ENCODE data around the gene GAK. TPM values are rescaled to one million over a fixed set of nuclear protein-coding genes. Genes with fewer than 3 reads are reported as not detected.

The GAK gene
- total and polyA plus RNA-seq, 2 of the 4 experiments (the other 2 are of a cell fraction) = 45.1 to 133 TPM

GRCh38 chr4:948101-948935 lies 16.2 kb upstream of the GAK start:
- Histone ChIP-seq H2BK20ac (ENCODE audit: low read depth, low read length) (no peak overlapping the region), H3K27me3 (ENCODE audit: control insufficient read depth, insufficient read depth, low read length) (no peaks in the 10 kb centered on the region), H3K9me1 (ENCODE audit: insufficient read depth, low read length) (0 out of 2 replicates have a peak, but pooled peaks cover 3% of the 10 kb centered on the region), H3K14ac (replicated peaks; ENCODE audit: low read depth, low read length) (no peak overlapping the region), H2AK5ac (ENCODE audit: low read depth, low read length) (no peak overlapping the region), H3K18ac (ENCODE audit: low read depth, low read length) (no peak overlapping the region), H3K23ac (ENCODE audit: low read depth, low read length) (no peak overlapping the region), H2AFZ (replicated peaks; ENCODE audit: low read length, poor library complexity) (no peak overlapping the region), H2AK9ac (replicated peaks; ENCODE audit: low read depth, low read length, poor library complexity) (peak overlapping the region; percentile 24), H2BK15ac (ENCODE audit: low read depth, low read length) (no peak overlapping the region), H3K79me1 (ENCODE audit: low read depth in 1 of 2, low read length in 2 of 2) (0 out of 4 replicates have a peak, but pooled peaks cover 0 to 8% of the 10 kb centered on the region in 2 experiments), H3K56ac (ENCODE audit: extremely low read depth, insufficient read depth, low read length) (no peak overlapping the region), H4K91ac (ENCODE audit: insufficient read depth, low read depth, low read length) (no peak overlapping the region), H3K27ac (ENCODE audit: insufficient read depth, low read length) (no peak overlapping the region), H2BK5ac (ENCODE audit: low read depth, low read length, poor library complexity, severe bottlenecking) (no peak overlapping the region), H3K4ac (ENCODE audit: low read depth, low read length) (no peak overlapping the region), H3K4me3 (ENCODE audit: insufficient read depth, low read depth, low read length) (no peak overlapping the region), H4K20me1 (ENCODE audit: insufficient read depth, low read length) (peaks cover 20% of the 10 kb centered on the region), H3K9ac (ENCODE audit: low read depth, low read length) (no peak overlapping the region), H3K4me2 (ENCODE audit: low read depth, low read length) (no peak overlapping the region), H3K36me3 (ENCODE audit: control insufficient read depth, insufficient read depth, low read length) (peaks cover 4% of the 10 kb centered on the region), H4K5ac (ENCODE audit: low read depth, low read length) (no peak overlapping the region), H2BK120ac (ENCODE audit: low read depth, low read length) (no peak overlapping the region), H4K8ac (ENCODE audit: low read depth in 2 of 2, low read length in 2 of 2) (no peak overlapping the region), H3K4me1 (ENCODE audit: control insufficient read depth, insufficient read depth, low read length) (peaks cover 6% of the 10 kb centered on the region; the same call in 1 of the 2 replicates), H3K9me3 (ENCODE audit: control insufficient read depth, insufficient read depth, low read length) (no peaks in the 10 kb centered on the region)
- ATAC-seq (ENCODE audit: low read depth) (no peak), DNase-seq (no peak)
- 80% methylated on average over 29 of the region's 33 CpGs; no CpG with 5 or more reads in 1 of the 2 experiments for WGBS, 2 experiments (ENCODE audit: extremely low coverage in 2 of 2, insufficient read length in 1 of 2)
- intact Hi-C loops (cut with micrococcal nuclease) = no loop called here
- in situ Hi-C loops (cut with MboI; ENCODE audit: low sequenced_read_pairs) = no loop called here
- BruUV-seq (replicated peaks) = no TSS peak
- CTCF ChIA-PET = no interaction called here
- dilution Hi-C loops (cut with HindIII; ENCODE audit: low sequenced_read_pairs, unreplicated experiment) = no loop called here
- POLR2A ChIA-PET (ENCODE audit: unreplicated experiment) = no interaction called here
- TF ChIP-seq RAD21 (IDR thresholded peaks at IDR 0.05; ENCODE audit: low read length) = no peak
- no peak for TF ChIP-seq ELK1 (IDR thresholded peaks at IDR 0.05; ENCODE audit: borderline replicate concordance, low read depth, low read length)
- TF ChIP-seq SMC3 (IDR thresholded peaks at IDR 0.05; ENCODE audit: low read depth, low read length) = no peak
- TF ChIP-seq POLR2A (IDR thresholded peaks at IDR 0.05; ENCODE audit: low read depth, low read length) = no peak
- no peak for TF ChIP-seq RCOR1 (IDR thresholded peaks at IDR 0.05; ENCODE audit: insufficient replicate concordance, low read length)
- TF ChIP-seq RFX5 (IDR thresholded peaks at IDR 0.05; ENCODE audit: low read depth, low read length) = no peak
- no peak for TF ChIP-seq MXI1 (IDR thresholded peaks at IDR 0.05; ENCODE audit: borderline replicate concordance, low read depth, low read length)
- TF ChIP-seq CTCF (conservative IDR thresholded peaks at IDR 0.05; ENCODE audit: low read depth, low read length) = no peak
- TF ChIP-seq MAZ (IDR thresholded peaks at IDR 0.05; ENCODE audit: borderline replicate concordance, low read depth, low read length) = no peak
- TF ChIP-seq CHD1 (IDR thresholded peaks at IDR 0.05; ENCODE audit: low read depth, low read length) = no peak
- no peak for TF ChIP-seq NFE2L2 (IDR thresholded peaks at IDR 0.05; ENCODE audit: low read depth, low read length)
- no peak for TF ChIP-seq FOS (IDR thresholded peaks at IDR 0.05; ENCODE audit: low read depth, low read length)
- no peak for TF ChIP-seq CEBPB (IDR thresholded peaks at IDR 0.05; ENCODE audit: low read depth, low read length)
- TF ChIP-seq USF2 (IDR thresholded peaks at IDR 0.05; ENCODE audit: low read depth, low read length) = no peak
- TF ChIP-seq BHLHE40 (IDR thresholded peaks at IDR 0.05; ENCODE audit: low read depth, low read length) = no peak

Measured in IMR-90 (cell line).